Measurements from ENCODE around the gene SEPTIN5. TPM values are rescaled to one million over a fixed set of nuclear protein-coding genes. Genes with fewer than 3 reads are reported as not detected.

SEPTIN5 gene
- total RNA-seq, 2 experiments from 2014 or later, result 0.71 to 0.75 TPM

- no peak for ATAC-seq (ENCODE audit: poor library complexity)
- POLR2A ChIA-PET, result no interaction called here
- H3K4me1 Mint-ChIP-seq (ENCODE audit: low read depth), result no peaks in the 10 kb centered on the region
- no peak overlapping the region for H3K27ac ChIP-seq (ENCODE audit: low read depth in 1 of 2, low read length in 2 of 2)
- H3K4me3 Mint-ChIP-seq, result no peak overlapping the region
- H3K9me3 Mint-ChIP-seq, result no peaks in the 10 kb centered on the region
- intact Hi-C loops (cut with DNase I, micrococcal nuclease), result no loop called here
- no peaks in the 10 kb centered on the region for H3K9me3 ChIP-seq (ENCODE audit: control insufficient read depth in 1 of 2, insufficient read depth in 1 of 2, low read length in 2 of 2)
- CTCF ChIA-PET, result interaction anchor here (1.3 kb wide), 1 partner anchor 176 kb away, joined by 3 read pairs; no protein-coding TSS in a partner anchor
- DNase-seq, result no peak
- no peaks in the 10 kb centered on the region for H3K27me3 Mint-ChIP-seq
- H3K36me3 Mint-ChIP-seq (ENCODE audit: low read depth), result no peaks in the 10 kb centered on the region
- peaks cover 0 to 2% of the 10 kb centered on the region in 2 experiments for H3K27me3 ChIP-seq (ENCODE audit: control insufficient read depth in 1 of 2, insufficient read depth in 2 of 2, low read length in 2 of 2)
- no peak overlapping the region for H3K27ac Mint-ChIP-seq
- H3K4me1 ChIP-seq (ENCODE audit: insufficient read depth, low read length), result peaks cover 10% of the 10 kb centered on the region
- H3K4me3 ChIP-seq (ENCODE audit: low read length), result no peak overlapping the region
- TF ChIP-seq, protein P1, sequence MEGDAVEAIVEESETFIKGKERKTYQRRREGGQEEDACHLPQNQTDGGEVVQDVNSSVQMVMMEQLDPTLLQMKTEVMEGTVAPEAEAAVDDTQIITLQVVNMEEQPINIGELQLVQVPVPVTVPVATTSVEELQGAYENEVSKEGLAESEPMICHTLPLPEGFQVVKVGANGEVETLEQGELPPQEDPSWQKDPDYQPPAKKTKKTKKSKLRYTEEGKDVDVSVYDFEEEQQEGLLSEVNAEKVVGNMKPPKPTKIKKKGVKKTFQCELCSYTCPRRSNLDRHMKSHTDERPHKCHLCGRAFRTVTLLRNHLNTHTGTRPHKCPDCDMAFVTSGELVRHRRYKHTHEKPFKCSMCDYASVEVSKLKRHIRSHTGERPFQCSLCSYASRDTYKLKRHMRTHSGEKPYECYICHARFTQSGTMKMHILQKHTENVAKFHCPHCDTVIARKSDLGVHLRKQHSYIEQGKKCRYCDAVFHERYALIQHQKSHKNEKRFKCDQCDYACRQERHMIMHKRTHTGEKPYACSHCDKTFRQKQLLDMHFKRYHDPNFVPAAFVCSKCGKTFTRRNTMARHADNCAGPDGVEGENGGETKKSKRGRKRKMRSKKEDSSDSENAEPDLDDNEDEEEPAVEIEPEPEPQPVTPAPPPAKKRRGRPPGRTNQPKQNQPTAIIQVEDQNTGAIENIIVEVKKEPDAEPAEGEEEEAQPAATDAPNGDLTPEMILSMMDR (IDR thresholded peaks at IDR 0.05), result no peak
- no peaks in the 10 kb centered on the region for H3K36me3 ChIP-seq (ENCODE audit: insufficient read depth, low read length)
Observed at GRCh38 chr22:19734163-19734562, 19.9 kb downstream of the SEPTIN5 start.

DNA sequence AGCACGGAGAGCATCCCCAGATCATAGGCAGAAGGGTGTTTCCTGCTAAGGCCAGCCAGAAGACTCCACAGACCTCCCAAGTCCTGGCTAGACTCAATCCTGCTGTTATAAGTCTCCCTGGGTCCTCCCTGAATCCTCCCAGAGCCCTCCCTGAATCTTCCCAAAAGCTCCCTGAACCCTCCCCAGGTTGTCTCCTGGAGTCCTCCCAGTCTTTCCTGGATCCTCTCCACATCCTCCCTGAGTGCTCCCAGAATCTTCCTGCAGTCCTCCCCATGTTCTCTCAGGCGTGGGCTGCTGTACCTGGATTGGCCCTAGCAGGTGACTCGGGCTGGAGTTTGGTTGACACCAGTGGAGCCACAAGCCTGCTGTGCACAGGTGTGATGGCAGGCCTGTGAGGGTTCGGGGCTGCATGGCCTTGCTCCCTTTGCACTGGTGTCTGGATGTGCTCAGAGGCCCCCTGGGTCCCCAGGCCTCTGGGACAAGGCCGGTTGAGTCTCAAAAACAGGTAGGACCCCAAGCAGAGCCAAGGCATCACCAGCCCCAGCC is 20.6 kb downstream of the SEPTIN5 start:
- Histone ChIP-seq H3K4me1 (ENCODE audit: insufficient read depth, low read length) (peaks cover 10% of the 10 kb centered on the region), H3K9me3 (ENCODE audit: control insufficient read depth in 1 of 2, insufficient read depth in 1 of 2, low read length in 2 of 2) (no peaks in the 10 kb centered on the region), H3K36me3 (ENCODE audit: insufficient read depth, low read length) (no peaks in the 10 kb centered on the region), H3K27ac (ENCODE audit: low read depth in 1 of 2, low read length in 2 of 2) (no peak overlapping the region), H3K4me3 (ENCODE audit: low read length) (no peak overlapping the region), H3K27me3 (ENCODE audit: control insufficient read depth in 1 of 2, insufficient read depth in 2 of 2, low read length in 2 of 2) (no peaks in the 10 kb centered on the region)
- H3K4me1 Mint-ChIP-seq (ENCODE audit: low read depth), result no peaks in the 10 kb centered on the region
- DNase-seq, result no peak
- H3K4me3 Mint-ChIP-seq, result no peak overlapping the region
- no peaks in the 10 kb centered on the region for H3K9me3 Mint-ChIP-seq
- no peak overlapping the region for H3K27ac Mint-ChIP-seq
- no peaks in the 10 kb centered on the region for H3K27me3 Mint-ChIP-seq
- intact Hi-C loops (cut with DNase I, micrococcal nuclease), result no loop called here
- no peak for ATAC-seq (ENCODE audit: poor library complexity)
- TF ChIP-seq, protein P1 (IDR thresholded peaks at IDR 0.05), result no peak
- H3K36me3 Mint-ChIP-seq (ENCODE audit: low read depth), result no peaks in the 10 kb centered on the region
- POLR2A ChIA-PET, result no interaction called here
- CTCF ChIA-PET, result interaction anchor here (1.3 kb wide), 1 partner anchor 175 kb away, joined by 3 read pairs; no protein-coding TSS in a partner anchor

- Histone ChIP-seq H3K27me3 (ENCODE audit: control insufficient read depth in 1 of 2, insufficient read depth in 2 of 2, low read length in 2 of 2) (no peaks in the 10 kb centered on the region), H3K4me3 (ENCODE audit: low read length) (no peak overlapping the region), H3K4me1 (ENCODE audit: insufficient read depth, low read length) (peaks cover 4% of the 10 kb centered on the region), H3K9me3 (ENCODE audit: control insufficient read depth in 1 of 2, insufficient read depth in 1 of 2, low read length in 2 of 2) (no peaks in the 10 kb centered on the region), H3K27ac (ENCODE audit: low read depth in 1 of 2, low read length in 2 of 2) (no peak overlapping the region), H3K36me3 (ENCODE audit: insufficient read depth, low read length) (no peaks in the 10 kb centered on the region)
- Mint-ChIP-seq H3K9me3 (no peaks in the 10 kb centered on the region), H3K27ac (no peak overlapping the region), H3K27me3 (no peaks in the 10 kb centered on the region), H3K36me3 (ENCODE audit: low read depth) (no peaks in the 10 kb centered on the region), H3K4me3 (no peak overlapping the region), H3K4me1 (ENCODE audit: low read depth) (no peaks in the 10 kb centered on the region)
- POLR2A ChIA-PET, result no interaction called here
- CTCF ChIA-PET, result no interaction called here
- no peak for DNase-seq
- intact Hi-C loops (cut with DNase I, micrococcal nuclease), result no loop called here
- ATAC-seq (ENCODE audit: poor library complexity), result no peak
- TF ChIP-seq, protein P1 (IDR thresholded peaks at IDR 0.05), result no peak
Observed at GRCh38 chr22:19735665-19736510, 21.6 kb downstream of the SEPTIN5 start.

Measured in CD4-positive, alpha-beta T cell (primary cell).